Measurements from ENCODE around the gene CCSER1.
"Not testable (repeated sequence)": the region's sequence is repeated elsewhere in the genome, so short reads cannot be mapped to it uniquely, and the experiment has no call there.

Gene CCSER1

GRCh38 chr4:91087743-91088142 is 960.5 kb downstream of the CCSER1 start:
- Histone ChIP-seq H3K9ac (ENCODE audit: low read depth, low read length, poor library complexity, severe bottlenecking) (no peak overlapping the region), H3K9me3 (ENCODE audit: insufficient read depth, low read depth, low read length) (no peaks in the 10 kb centered on the region), H3K27me3 (ENCODE audit: insufficient read depth, low read length, poor library complexity, severe bottlenecking) (no peaks in the 10 kb centered on the region), H3K36me3 (ENCODE audit: insufficient read depth, low read length) (no peaks in the 10 kb centered on the region), H3K4me3 (ENCODE audit: low read length, poor library complexity, severe bottlenecking) (no peak overlapping the region), H2AFZ (ENCODE audit: low read length) (no peak overlapping the region), H3F3A (ENCODE audit: low read depth) (no peaks in the 10 kb centered on the region), H4K20me1 (ENCODE audit: insufficient read depth, low read length, poor library complexity, severe bottlenecking) (no peaks in the 10 kb centered on the region), H3K9me2 (replicated peaks; ENCODE audit: low read depth, low read length) (no peaks in the 10 kb centered on the region), H3K4me2 (ENCODE audit: low read depth, low read length, poor library complexity, severe bottlenecking) (no peak overlapping the region), H3K4me1 (ENCODE audit: insufficient read depth, low read length, poor library complexity, severe bottlenecking) (no peaks in the 10 kb centered on the region), H3K79me2 (ENCODE audit: insufficient read depth, low read length) (no peaks in the 10 kb centered on the region)
- TF ChIP-seq CTCF (conservative IDR thresholded peaks at IDR 0.05; ENCODE audit: low read length) (no peak), EZH2phosphoT487 (IDR thresholded peaks at IDR 0.05; ENCODE audit: borderline replicate concordance) (no peak)

- no peaks in the 10 kb centered on the region for H3F3A ChIP-seq (ENCODE audit: low read depth)
- H3K4me3 ChIP-seq (ENCODE audit: low read length, poor library complexity, severe bottlenecking) = no peak overlapping the region
- H3K27me3 ChIP-seq (ENCODE audit: insufficient read depth, low read length, poor library complexity, severe bottlenecking) = no peaks in the 10 kb centered on the region
- H3K79me2 ChIP-seq (ENCODE audit: insufficient read depth, low read length) = no peaks in the 10 kb centered on the region
- no peaks in the 10 kb centered on the region for H3K9me3 ChIP-seq (ENCODE audit: insufficient read depth, low read depth, low read length)
- H3K9ac ChIP-seq (ENCODE audit: low read depth, low read length, poor library complexity, severe bottlenecking) = no peak overlapping the region
- no peaks in the 10 kb centered on the region for H3K4me1 ChIP-seq (ENCODE audit: insufficient read depth, low read length, poor library complexity, severe bottlenecking)
- TF ChIP-seq CTCF (conservative IDR thresholded peaks at IDR 0.05; ENCODE audit: low read length) (no peak), EZH2phosphoT487 (IDR thresholded peaks at IDR 0.05; ENCODE audit: borderline replicate concordance) (no peak)
- H3K36me3 ChIP-seq (ENCODE audit: insufficient read depth, low read length) = no peaks in the 10 kb centered on the region
- no peak overlapping the region for H3K4me2 ChIP-seq (ENCODE audit: low read depth, low read length, poor library complexity, severe bottlenecking)
- peak overlapping the region; percentile 49; the same call in 1 of the 2 replicates for H2AFZ ChIP-seq (ENCODE audit: low read length)
- no peaks in the 10 kb centered on the region for H3K9me2 ChIP-seq (replicated peaks; ENCODE audit: low read depth, low read length)
- H4K20me1 ChIP-seq (ENCODE audit: insufficient read depth, low read length, poor library complexity, severe bottlenecking) = no peaks in the 10 kb centered on the region
Measured at GRCh38 chr4:91089178-91089577, 962.0 kb downstream of the CCSER1 start.

- H3K9ac ChIP-seq (ENCODE audit: low read depth, low read length, poor library complexity, severe bottlenecking) = no peak overlapping the region
Measured at GRCh38 chr4:91092398-91092980, 965.3 kb downstream of the CCSER1 start.

GRCh38 chr4:91094220-91094619 is 967.0 kb downstream of the CCSER1 start:
- not testable (repeated sequence) for H4K20me1 ChIP-seq (ENCODE audit: insufficient read depth, low read length, poor library complexity, severe bottlenecking); H3K4me1 ChIP-seq (ENCODE audit: insufficient read depth, low read length, poor library complexity, severe bottlenecking); H3K9ac ChIP-seq (ENCODE audit: low read depth, low read length, poor library complexity, severe bottlenecking); H3K4me2 ChIP-seq (ENCODE audit: low read depth, low read length, poor library complexity, severe bottlenecking); H3K79me2 ChIP-seq (ENCODE audit: insufficient read depth, low read length); H3K9me2 ChIP-seq (replicated peaks; ENCODE audit: low read depth, low read length); H3K4me3 ChIP-seq (ENCODE audit: low read length, poor library complexity, severe bottlenecking); H2AFZ ChIP-seq (ENCODE audit: low read length); H3K9me3 ChIP-seq (ENCODE audit: insufficient read depth, low read depth, low read length); H3F3A ChIP-seq (ENCODE audit: low read depth); H3K27me3 ChIP-seq (ENCODE audit: insufficient read depth, low read length, poor library complexity, severe bottlenecking); H3K36me3 ChIP-seq (ENCODE audit: insufficient read depth, low read length)

More at GRCh38 chr4:91092398-91092980, 965.3 kb downstream of the CCSER1 start:
- Histone ChIP-seq H4K20me1 (ENCODE audit: insufficient read depth, low read length, poor library complexity, severe bottlenecking) (no peaks in the 10 kb centered on the region), H3K4me1 (ENCODE audit: insufficient read depth, low read length, poor library complexity, severe bottlenecking) (no peaks in the 10 kb centered on the region), H3K4me3 (ENCODE audit: low read length, poor library complexity, severe bottlenecking) (no peak overlapping the region), H3F3A (ENCODE audit: low read depth) (no peaks in the 10 kb centered on the region), H3K79me2 (ENCODE audit: insufficient read depth, low read length) (no peaks in the 10 kb centered on the region), H3K9me3 (ENCODE audit: insufficient read depth, low read depth, low read length) (no peaks in the 10 kb centered on the region), H3K4me2 (ENCODE audit: low read depth, low read length, poor library complexity, severe bottlenecking) (no peak overlapping the region), H2AFZ (ENCODE audit: low read length) (no peak overlapping the region), H3K36me3 (ENCODE audit: insufficient read depth, low read length) (no peaks in the 10 kb centered on the region), H3K27me3 (ENCODE audit: insufficient read depth, low read length, poor library complexity, severe bottlenecking) (no peaks in the 10 kb centered on the region), H3K9me2 (replicated peaks; ENCODE audit: low read depth, low read length) (no peaks in the 10 kb centered on the region)
- TF ChIP-seq CTCF (conservative IDR thresholded peaks at IDR 0.05; ENCODE audit: low read length) (no peak), EZH2phosphoT487 (IDR thresholded peaks at IDR 0.05; ENCODE audit: borderline replicate concordance) (no peak)

Measured in Loucy (cell line).